ENCODE results near the gene TSHZ2.

- no peak for TF ChIP-seq CTCF (IDR thresholded peaks at IDR 0.05; ENCODE audit: extremely low read depth in 1 of 2, insufficient read depth in 1 of 2, low read depth in 1 of 2, low read length in 2 of 2)
- no peak for TF ChIP-seq POLR2AphosphoS5 (IDR thresholded peaks at IDR 0.05; ENCODE audit: insufficient read depth, low read depth, low read length)
- TF ChIP-seq EZH2 (IDR thresholded peaks at IDR 0.05; ENCODE audit: borderline replicate concordance, low read depth, low read length, severe bottlenecking), result no peak
- TF ChIP-seq FOS (IDR thresholded peaks at IDR 0.05; ENCODE audit: borderline replicate concordance, insufficient read depth, low read length), result no peak
- TF ChIP-seq GATA2 (IDR thresholded peaks at IDR 0.05; ENCODE audit: insufficient read depth, insufficient read length, low read depth, low read length), result no peak
- no peak for TF ChIP-seq POLR2A (IDR thresholded peaks at IDR 0.05; ENCODE audit: low read depth, low read length)
- no peak for TF ChIP-seq JUN (IDR thresholded peaks at IDR 0.05; ENCODE audit: borderline replicate concordance, insufficient read depth, insufficient read length, low read depth)
- no peak for TF ChIP-seq MAX (IDR thresholded peaks at IDR 0.05; ENCODE audit: insufficient read depth, insufficient read length)
- no peak for TF ChIP-seq MYC (IDR thresholded peaks at IDR 0.05; ENCODE audit: low read depth, low read length)
These were observed 48.2 kb downstream of the TSHZ2 start for GRCh38 chr20:53020376-53020775.
